RWPE1 (cell line): ENCODE data around the gene TMEM8B.
A peak's percentile ranks its signal among the peaks of the same experiment; 100 is the strongest.
"Not testable (repeated sequence)": the region's sequence is repeated elsewhere in the genome, so short reads cannot be mapped to it uniquely, and the experiment has no call there.

Experiments
- CTCF ChIA-PET: fragments of 350-600 bp; sonication (Branson Sonifier 250); formaldehyde crosslinking; extraction: SDS; loops from one replicate; lab custom pipeline; 2021; lab: Yijun Ruan, JAX
- POLR2A ChIA-PET: fragments of 400-600 bp; formaldehyde crosslinking; extraction: SDS; loops from one replicate; lab custom pipeline; 2020; ENCODE audit warnings: antibody characterized with exemption; ENCODE audit not compliant: low non-redundant PET; lab: Yijun Ruan, JAX
- DNase-seq: peaks from one replicate; pipeline ENCODE4 v3.0.0; 2012; ENCODE audit warnings: low spot score
- H3K27ac ChIP-seq: fragments of 450-650 bp; 2 replicates; pipeline ENCODE4 v1.5.1; 2017
- TF ChIP-seq, protein P1 (sequence below): fragments of 450-650 bp; conservative IDR thresholded peaks from 2 replicates; pipeline ENCODE4 v1.5.1; 2017; ENCODE audit warnings: low read depth, mild to moderate bottlenecking

Gene TMEM8B

DNA sequence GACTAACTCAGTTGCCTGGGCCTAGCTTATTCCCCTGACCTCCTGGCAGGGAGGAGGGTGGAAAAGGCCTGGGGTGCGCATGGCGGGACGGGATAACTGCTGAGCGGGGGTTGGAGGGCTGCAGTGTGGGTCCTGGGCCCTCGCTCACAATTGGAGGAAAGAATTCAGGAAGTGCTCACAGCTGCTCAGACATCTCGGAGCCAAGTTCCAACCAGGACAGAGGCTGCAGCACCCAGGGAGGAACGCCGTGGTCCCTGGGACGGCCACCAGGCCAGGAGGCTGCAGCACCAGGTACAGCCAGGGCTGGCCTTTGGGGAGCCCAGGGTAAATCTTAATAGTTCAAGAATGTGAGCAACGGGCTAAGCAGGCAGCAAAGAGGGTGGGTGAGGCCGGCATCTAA is 80.2 kb downstream of the TMEM8B start, which contains the start of gene SPAAR:
SPAAR (plus strand) TSS at position 217 of the 400 bp plus-strand sequence. CDS start 974 bp downstream, outside the sequence.
- ChIA-PET CTCF (no interaction called here), POLR2A (no interaction called here)
- no peak for DNase-seq
- peak within 1 kb of the TSS; percentile 100 for H3K27ac ChIP-seq
- TF ChIP-seq, protein P1, sequence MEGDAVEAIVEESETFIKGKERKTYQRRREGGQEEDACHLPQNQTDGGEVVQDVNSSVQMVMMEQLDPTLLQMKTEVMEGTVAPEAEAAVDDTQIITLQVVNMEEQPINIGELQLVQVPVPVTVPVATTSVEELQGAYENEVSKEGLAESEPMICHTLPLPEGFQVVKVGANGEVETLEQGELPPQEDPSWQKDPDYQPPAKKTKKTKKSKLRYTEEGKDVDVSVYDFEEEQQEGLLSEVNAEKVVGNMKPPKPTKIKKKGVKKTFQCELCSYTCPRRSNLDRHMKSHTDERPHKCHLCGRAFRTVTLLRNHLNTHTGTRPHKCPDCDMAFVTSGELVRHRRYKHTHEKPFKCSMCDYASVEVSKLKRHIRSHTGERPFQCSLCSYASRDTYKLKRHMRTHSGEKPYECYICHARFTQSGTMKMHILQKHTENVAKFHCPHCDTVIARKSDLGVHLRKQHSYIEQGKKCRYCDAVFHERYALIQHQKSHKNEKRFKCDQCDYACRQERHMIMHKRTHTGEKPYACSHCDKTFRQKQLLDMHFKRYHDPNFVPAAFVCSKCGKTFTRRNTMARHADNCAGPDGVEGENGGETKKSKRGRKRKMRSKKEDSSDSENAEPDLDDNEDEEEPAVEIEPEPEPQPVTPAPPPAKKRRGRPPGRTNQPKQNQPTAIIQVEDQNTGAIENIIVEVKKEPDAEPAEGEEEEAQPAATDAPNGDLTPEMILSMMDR = no peak

DNA sequence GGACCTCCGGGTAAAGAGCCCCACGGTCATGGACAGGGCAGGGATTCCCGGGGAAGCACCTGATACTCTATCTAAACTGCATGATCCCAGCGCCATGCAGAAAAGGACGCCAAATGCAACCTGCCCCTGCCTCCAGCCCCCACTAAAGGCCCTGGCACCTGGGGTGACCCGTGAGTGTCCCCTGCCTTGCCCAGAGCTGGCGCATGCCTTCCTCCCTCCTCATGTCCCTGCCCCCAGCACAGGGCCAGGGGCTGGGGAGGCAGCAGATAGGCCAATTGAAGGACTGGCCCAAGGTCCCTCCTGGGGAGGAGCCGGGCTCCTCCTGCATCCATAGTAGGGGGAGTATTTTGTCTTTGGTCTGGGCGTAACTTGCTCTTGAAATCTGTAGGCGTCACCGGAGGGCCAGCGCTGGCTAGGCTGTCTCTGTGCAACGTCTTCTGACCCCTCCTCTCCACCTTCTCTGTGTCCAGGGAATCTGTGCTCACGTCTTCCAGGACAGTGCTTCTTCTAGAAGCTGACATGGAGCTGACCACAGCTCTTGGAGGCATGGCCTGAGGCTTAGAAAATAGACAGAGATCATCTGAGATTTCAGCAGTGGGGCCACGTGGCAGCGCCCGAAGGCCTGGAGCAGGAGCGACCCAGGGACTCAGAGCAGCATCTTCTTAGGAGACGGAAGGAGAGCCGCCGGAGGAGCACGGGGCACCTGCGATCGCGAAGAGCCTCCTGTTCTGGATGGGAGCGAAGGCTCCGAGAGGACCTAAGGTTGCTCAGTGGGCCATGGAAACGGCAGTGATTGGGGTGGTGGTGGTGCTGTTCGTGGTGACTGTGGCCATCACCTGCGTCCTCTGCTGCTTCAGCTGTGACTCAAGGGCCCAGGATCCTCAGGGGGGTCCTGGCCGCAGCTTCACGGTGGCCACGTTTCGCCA is 80.9 kb downstream of the TMEM8B start:
- H3K27ac ChIP-seq = peak overlapping the region; percentile 100
- ChIA-PET POLR2A (no interaction called here), CTCF (interaction anchor here (0.5 to 1.4 kb wide), 3 partner anchors 14 to 36 kb away, joined by 3 to 5 read pairs (median 3); no protein-coding TSS in a partner anchor)
- TF ChIP-seq, protein P1 = no peak
- no peak for DNase-seq

DNA sequence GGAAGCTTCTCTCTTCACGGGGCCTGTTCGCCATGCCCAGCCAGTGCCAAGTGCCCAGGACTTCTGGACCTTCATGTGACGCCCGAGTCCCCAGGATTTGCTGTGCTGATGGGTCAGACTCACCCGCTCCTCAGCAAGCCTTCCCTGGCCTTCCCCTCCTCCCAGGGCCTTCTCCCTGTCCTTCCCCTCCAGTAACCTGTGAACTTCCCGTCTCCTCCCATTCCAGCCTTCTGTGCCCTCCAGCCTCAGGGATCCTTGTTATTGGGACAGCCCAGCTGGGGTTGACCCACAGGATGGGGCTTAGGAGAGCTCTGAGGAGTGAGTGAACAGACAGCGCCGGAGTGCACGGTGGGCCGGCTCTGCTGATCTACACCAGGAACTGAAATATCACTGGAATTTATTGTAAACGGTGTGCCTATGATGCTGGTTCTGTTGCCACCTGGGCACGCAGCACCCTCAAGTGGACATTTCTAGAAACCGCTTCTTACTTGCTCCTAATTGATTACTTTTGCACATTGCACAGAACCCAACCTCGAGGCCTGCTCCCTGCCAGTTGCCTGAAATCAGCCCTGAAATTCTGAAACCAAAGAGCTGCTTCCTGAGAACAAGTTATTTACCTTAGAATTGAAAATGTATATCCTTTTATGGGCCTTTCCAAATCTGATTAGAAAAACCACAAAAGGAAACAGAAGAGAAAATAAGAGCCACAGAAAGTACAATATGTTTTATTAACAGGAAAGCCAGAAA is 81.8 kb downstream of the TMEM8B start:
- TF ChIP-seq, protein P1 = peak; percentile 86
- peak overlapping the region; percentile 100 for H3K27ac ChIP-seq
- CTCF ChIA-PET = interaction anchor here (0.5 to 2.0 kb wide), 8 partner anchors 8 to 264 kb away, joined by 3 to 6 read pairs (median 4); no protein-coding TSS in a partner anchor
- POLR2A ChIA-PET = no interaction called here
- peak; percentile 77 for DNase-seq

DNA sequence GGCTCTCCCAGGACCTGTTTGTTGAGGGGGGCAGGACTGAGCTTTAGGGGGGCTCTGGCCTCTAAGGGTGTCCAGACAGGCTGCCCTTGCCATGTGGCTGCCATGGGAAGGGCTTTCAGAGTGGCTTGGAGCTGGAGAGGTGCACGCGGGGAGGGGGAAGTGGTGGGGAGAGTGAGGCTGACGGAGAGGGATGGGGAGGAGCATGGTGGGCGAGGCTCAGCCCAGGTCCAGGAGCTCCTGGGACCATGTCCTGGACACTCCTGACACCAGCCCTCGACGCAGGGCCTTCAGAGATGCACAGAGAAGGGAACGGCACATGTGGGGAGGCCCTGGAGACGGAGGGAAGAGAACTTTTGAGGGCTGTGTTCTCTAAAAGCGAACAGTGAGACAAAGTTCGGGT is 82.7 kb downstream of the TMEM8B start:
- H3K27ac ChIP-seq = peak overlapping the region; percentile 23
- ChIA-PET CTCF (interaction anchor here (0.6 to 2.0 kb wide), 7 partner anchors 9 to 1545 kb away, joined by 3 to 6 read pairs (median 4); no protein-coding TSS in a partner anchor), POLR2A (no interaction called here)
- DNase-seq = no peak
- TF ChIP-seq, protein P1 = no peak

DNA sequence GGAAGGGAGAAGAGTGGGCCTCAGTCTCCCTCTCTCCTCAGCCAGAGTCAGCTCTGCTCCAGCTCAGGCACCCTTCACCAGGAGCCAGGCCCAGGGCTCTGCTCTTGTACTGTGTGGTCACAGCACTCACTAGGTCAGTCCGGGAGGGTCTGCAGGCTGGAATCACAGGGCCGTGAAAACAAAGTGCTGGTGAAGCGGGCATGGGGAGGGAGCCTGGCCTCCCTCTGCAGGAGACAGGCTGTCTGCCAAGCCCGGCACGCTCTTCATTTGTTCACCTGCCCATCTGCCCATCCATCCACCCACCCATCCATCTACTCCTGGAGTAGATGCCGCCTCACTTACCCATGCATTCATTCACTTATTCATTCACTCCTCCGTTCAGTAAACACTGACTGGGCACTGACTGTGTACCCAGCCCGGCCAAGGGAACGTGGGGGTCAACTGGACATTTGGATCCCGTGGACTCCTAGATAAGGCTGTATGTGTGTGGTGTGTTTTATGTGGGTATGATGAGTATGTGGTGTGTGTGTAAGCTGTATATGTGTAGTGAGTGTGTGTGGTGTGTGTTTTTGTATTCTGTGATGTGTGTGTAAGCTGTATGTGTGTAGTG is 83.9 kb downstream of the TMEM8B start:
- no peak for DNase-seq
- POLR2A ChIA-PET = no interaction called here
- TF ChIP-seq, protein P1 = no peak
- CTCF ChIA-PET = no interaction called here
- peak overlapping the region; percentile 23 for H3K27ac ChIP-seq

DNA sequence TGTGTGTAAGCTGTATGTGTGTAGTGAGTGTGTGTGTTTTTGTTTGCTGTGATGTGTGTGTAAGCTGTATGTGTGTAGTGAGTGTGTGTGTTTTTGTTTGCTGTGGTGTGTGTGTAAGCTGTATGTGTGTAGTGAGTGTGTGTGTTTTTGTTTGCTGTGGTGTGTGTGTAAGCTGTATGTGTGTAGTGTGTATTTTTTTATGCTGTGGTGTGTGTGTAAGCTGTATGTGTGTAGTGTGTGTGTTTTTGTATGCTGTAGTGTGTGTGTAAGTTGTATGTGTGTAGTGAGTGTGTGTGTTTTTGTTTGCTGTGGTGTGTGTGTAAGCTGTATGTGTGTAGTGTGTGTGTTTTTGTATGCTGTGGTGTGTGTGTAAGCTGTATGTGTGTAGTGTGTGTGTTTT is 84.4 kb downstream of the TMEM8B start:
- POLR2A ChIA-PET, DNase-seq, H3K27ac ChIP-seq: not testable (repeated sequence)
- CTCF ChIA-PET = interaction anchor here (0.6 kb wide), 1 partner anchor 123 kb away, joined by 3 read pairs; no protein-coding TSS in a partner anchor
